ENCODE results near the gene CTDNEP1. TPM values are rescaled to one million over a fixed set of nuclear protein-coding genes. Genes with fewer than 3 reads are reported as not detected.
A peak's percentile ranks its signal among the peaks of the same experiment; 100 is the strongest.

The CTDNEP1 gene
- total and polyA plus RNA-seq, 10 donors: 69.3 to 133 (median 98.0) TPM

DNA sequence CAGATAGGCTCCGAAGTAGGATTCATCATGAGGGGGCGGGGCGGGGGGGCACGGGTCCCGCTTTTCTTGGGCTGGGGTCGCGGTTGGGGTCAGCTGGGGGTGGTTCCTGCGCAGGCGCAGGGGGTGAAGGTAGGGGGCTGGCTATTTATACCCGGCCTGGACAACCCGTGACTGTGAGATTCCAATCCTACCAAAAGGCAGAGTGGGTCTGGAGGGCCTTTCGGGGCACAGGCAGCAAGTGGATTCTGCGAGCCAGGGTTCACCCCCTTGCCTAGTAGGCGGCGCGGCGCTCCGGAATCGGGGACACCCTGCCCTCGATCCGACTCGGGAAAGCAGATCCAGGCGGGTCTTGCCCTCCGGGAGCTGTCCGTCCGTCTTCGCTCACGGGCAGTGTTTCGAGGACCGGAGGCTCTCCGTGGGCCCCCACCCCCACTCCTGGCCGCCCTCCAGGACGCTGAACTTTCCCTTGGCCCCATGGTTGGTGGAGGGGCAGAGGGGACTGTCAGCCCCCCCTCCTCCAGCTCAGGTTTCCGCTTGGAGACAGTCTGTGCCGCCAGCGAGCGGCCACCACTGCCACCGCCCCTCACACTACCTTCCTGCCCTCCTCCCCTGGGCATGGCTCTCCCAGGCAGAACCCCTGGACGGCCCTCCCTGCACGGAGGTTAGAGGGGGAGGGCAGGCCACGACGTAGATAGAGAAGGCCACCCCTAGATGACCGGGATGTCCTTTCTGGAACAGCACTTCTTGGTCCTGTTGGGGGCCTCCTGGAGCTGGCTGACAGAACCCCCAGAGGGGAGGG, 30.6 kb upstream of the CTDNEP1 start:
- Histone ChIP-seq H3K27me3 (replicated peaks in 1 of 7) (peaks cover 0 to 70% (median 20%) of the 10 kb centered on the region in 7 donors), H3K36me3 (no peaks in the 10 kb centered on the region), H3K4me3 (peak overlapping the region; percentile 30 to 67 (median 43)), H3K4me1 (peaks cover 17 to 34% (median 30%) of the 10 kb centered on the region in 6 donors), H3K9me3 (no peaks in the 10 kb centered on the region), H3K27ac (peak overlapping the region in 2 of 8 donors; percentile 15 to 60)
- intact Hi-C loops (cut with DNase I; ENCODE audit: low total_unique reads): loop anchor here (2.0 kb wide), 1 partner anchor 15 kb away; no protein-coding TSS in a partner anchor
- DNase-seq: peak; percentile 79
- peak in 2 of 3 donors; percentile 28 to 53 for TF ChIP-seq POLR2AphosphoS5 (IDR thresholded peaks at IDR 0.05)
- TF ChIP-seq, protein P1, sequence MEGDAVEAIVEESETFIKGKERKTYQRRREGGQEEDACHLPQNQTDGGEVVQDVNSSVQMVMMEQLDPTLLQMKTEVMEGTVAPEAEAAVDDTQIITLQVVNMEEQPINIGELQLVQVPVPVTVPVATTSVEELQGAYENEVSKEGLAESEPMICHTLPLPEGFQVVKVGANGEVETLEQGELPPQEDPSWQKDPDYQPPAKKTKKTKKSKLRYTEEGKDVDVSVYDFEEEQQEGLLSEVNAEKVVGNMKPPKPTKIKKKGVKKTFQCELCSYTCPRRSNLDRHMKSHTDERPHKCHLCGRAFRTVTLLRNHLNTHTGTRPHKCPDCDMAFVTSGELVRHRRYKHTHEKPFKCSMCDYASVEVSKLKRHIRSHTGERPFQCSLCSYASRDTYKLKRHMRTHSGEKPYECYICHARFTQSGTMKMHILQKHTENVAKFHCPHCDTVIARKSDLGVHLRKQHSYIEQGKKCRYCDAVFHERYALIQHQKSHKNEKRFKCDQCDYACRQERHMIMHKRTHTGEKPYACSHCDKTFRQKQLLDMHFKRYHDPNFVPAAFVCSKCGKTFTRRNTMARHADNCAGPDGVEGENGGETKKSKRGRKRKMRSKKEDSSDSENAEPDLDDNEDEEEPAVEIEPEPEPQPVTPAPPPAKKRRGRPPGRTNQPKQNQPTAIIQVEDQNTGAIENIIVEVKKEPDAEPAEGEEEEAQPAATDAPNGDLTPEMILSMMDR (IDR thresholded peaks at IDR 0.05 in 8 of 11, conservative IDR thresholded peaks at IDR 0.05 in 3 of 11): no peak
- WGBS, 5 donors: 1 to 7% (median 3%) methylated on average over 5 to 43 of the region's 43 CpGs

DNA sequence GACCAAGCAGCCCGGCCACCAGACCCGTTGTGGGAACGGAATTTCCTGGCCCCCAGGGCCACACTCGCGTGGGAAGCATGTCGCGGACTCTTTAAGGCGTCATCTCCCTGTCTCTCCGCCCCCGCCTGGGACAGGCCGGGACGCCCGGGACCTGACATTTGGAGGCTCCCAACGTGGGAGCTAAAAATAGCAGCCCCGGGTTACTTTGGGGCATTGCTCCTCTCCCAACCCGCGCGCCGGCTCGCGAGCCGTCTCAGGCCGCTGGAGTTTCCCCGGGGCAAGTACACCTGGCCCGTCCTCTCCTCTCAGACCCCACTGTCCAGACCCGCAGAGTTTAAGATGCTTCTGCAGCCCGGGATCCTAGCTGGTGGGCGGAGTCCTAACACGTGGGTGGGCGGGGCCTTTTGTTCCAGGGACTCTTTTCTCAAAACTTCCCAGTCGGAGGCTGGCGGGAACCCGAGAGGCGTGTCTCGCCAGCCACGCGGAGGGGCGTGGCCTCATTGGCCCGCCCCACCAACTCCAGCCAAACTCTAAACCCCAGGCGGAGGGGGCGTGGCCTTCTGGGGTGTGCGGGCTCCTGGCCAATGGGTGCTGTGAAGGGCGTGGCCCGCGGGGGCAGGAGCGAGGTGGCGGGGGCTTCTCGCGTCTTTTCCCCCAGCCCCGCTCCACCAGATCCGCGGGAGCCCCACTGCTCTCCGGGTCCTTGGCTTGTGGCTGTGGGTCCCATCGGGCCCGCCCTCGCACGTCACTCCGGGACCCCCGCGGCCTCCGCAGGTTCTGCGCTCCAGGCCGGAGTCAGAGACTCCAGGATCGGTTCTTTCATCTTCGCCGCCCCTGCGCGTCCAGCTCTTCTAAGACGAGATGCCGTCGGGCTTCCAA, 29.8 kb upstream of the CTDNEP1 start, which contains the start of gene SLC2A4:
TSS of gene SLC2A4 (plus strand) at position 645 of the 879 bp plus-strand sequence. CDS start at position 862, 217 bp downstream.
- peaks cover 0 to 63% (median 20%) of the 10 kb centered on the region in 7 donors for H3K27me3 ChIP-seq (replicated peaks in 1 of 7)
- 0 to 1% (median 1%) methylated on average over 24 to 71 of the region's 71 CpGs for WGBS, 5 donors
- H3K4me1 ChIP-seq: peaks cover 17 to 34% (median 30%) of the 10 kb centered on the region in 6 donors
- peak; percentile 93 for DNase-seq
- no peaks in the 10 kb centered on the region for H3K9me3 ChIP-seq
- H3K4me3 ChIP-seq: peak within 1 kb of the TSS; percentile 30 to 67 (median 43)
- TF ChIP-seq POLR2AphosphoS5 (IDR thresholded peaks at IDR 0.05) (peak in 2 of 3 donors; percentile 34 to 44), POLR2A (IDR thresholded peaks at IDR 0.05) (no peak)
- TF ChIP-seq, protein P1 (IDR thresholded peaks at IDR 0.05 in 8 of 11, conservative IDR thresholded peaks at IDR 0.05 in 3 of 11): no peak
- no peaks in the 10 kb centered on the region for H3K36me3 ChIP-seq
- intact Hi-C loops (cut with DNase I; ENCODE audit: low total_unique reads): loop anchor here (2.0 kb wide), 1 partner anchor 15 kb away; no protein-coding TSS in a partner anchor
- peak within 1 kb of the TSS in 6 of 8 donors; percentile 47 to 69 (median 62) for H3K27ac ChIP-seq

DNA sequence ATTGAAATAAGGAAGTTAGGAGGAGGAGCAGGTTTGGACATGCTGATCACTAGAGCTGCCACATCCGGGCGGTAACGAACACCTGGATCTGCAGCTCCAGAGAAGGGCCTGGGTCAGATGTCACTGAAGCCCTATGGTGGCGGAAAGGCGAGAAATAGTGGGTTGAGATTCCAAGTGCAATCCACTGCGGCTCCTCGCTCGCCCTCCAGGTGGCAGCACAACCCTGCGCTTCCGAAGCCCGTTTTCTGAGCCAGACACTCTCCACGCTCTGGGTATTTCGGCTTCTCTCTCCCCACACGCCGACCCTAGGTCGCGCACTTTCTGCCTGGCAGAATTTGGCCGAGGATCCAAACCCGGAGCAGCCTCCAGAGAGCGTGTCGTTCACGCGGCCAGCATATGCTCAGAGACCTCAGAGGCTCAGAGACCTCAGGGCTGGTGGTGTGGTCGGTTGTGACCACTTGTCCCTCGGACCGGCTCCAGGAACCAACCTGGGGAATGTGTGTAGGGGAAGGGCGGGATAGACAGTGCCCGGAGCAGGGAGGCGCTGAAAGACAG, 29.1 kb upstream of the CTDNEP1 start:
- H3K36me3 ChIP-seq: no peaks in the 10 kb centered on the region
- 0 to 1% (median 1%) methylated on average over 12 to 29 of the region's 29 CpGs for WGBS, 5 donors
- intact Hi-C loops (cut with DNase I; ENCODE audit: low total_unique reads): loop anchor here (2.0 kb wide), 1 partner anchor 16 kb away; no protein-coding TSS in a partner anchor
- peaks cover 0 to 55% (median 20%) of the 10 kb centered on the region in 7 donors for H3K27me3 ChIP-seq (replicated peaks in 1 of 7)
- peak overlapping the region in 6 of 8 donors; percentile 47 to 69 (median 62) for H3K27ac ChIP-seq
- TF ChIP-seq, protein P1 (IDR thresholded peaks at IDR 0.05 in 8 of 11, conservative IDR thresholded peaks at IDR 0.05 in 3 of 11): peak; percentile 77 to 98 (median 94)
- TF ChIP-seq POLR2AphosphoS5 (IDR thresholded peaks at IDR 0.05) (peak in 2 of 3 donors; percentile 60 to 71), POLR2A (IDR thresholded peaks at IDR 0.05) (no peak)
- DNase-seq: peak; percentile 95
- peaks cover 17 to 34% (median 30%) of the 10 kb centered on the region in 6 donors for H3K4me1 ChIP-seq
- H3K4me3 ChIP-seq: peak overlapping the region; percentile 30 to 67 (median 43)
- H3K9me3 ChIP-seq: no peaks in the 10 kb centered on the region

Measured in spleen (tissue), 11 donors.